ENCODE measurements around the gene RCC2.

RCC2 gene

DNA sequence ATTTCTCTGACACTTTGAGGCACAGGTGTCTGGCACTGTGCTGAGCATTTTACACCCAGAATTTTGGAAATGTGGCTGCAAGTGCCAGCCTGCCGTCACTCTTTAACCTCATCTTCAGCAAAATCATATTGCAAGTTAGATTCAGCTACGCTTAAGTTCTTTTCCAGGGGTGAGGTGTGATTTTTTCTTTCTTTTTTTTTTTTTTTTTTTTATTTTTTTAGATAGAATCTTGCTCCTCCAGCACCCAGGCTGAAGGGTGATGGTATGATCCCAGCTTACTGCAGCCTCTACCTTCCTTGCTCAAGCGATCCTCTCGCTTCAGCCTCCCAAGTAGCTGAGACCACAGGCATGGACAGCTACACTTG lies 2.5 kb upstream of the RCC2 start:
- FAIRE-seq, result no peak

DNA sequence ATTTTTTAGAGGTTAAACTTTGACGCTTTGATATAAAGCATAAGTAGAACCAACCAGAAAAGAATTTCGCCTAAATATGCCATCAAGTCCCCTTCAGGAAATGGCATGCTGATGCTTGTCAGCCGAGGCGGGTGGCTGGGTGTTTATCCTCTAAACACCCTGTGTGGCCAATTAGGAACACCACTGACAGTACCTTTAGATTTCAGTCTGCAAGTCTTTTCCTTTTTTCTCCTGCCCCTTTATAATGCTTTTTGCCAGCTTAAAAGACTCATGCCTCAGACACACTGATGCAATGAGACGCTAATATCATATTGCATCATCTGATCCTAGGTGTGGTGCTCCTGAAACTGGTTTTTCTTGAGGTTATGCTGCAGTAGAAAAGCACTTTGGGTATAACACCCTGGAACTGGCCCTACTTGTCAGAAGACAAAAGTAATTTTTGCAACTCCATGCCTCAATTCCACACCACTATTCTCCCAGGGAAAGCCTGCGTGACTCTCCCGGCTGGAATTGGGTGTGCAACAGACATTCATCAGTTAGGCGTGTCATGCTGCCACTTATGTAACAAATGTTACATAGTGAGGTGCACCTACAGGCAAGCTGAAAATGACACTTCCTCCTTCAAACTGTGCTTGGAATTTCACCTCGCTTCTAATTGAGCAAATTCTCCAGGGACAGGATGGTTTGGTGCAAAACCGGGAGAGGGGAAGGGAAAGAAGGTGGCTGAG lies 2.0 kb upstream of the RCC2 start:
- FAIRE-seq, result no peak

DNA sequence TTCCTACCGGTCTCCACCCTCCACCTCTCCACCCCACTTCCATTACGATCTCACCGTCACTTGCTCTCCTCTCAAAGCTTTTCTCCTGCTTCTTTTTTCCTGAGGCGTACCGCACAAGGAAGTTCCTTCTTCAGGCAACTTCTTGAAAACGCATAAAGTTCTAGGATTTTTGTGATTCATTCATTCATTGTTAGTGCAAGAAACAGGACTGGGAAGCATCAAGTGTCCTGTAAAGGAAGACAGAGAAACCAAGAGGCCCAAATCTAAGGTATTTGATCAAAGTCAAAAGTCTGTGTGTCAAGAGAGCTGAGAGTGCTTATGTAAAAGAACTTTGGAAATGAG lies 1.3 kb upstream of the RCC2 start:
- no peak for FAIRE-seq

DNA sequence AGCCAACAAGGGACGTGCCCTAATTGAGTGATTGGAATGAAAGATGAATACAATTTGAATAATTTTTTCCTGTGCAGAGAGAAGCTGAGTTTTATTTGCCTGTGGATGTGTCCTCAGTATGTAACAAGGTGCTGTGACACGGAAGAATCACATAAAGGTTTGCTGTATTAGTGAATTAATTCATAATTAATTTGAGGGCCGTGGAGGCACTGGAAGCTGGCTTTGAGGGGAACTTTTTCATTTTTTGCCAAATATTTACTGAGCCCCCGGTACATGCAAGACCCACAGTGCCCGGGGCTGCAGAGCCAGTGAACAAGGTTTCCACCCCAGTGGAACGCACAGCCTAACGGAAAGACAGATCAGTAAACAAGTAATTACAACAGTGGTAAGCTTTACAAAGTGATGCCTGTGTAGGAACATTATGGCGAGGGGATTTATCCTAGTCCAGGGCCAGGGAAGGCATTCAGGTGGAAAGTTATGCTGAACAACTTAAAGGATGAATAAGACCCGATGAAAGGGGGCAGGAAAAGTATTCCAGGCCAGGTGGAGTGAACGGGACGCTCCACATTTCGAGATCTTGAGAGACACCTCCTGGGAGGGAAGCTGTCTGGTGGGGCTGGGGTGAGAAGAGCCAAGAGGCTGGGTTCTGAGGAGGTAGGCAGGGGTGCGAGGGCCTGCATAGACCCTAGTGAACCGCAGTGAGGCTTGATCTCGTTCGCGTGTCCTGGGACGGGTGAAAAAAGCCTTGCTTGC lies 773 bp upstream of the RCC2 start:
- no peak for FAIRE-seq

DNA sequence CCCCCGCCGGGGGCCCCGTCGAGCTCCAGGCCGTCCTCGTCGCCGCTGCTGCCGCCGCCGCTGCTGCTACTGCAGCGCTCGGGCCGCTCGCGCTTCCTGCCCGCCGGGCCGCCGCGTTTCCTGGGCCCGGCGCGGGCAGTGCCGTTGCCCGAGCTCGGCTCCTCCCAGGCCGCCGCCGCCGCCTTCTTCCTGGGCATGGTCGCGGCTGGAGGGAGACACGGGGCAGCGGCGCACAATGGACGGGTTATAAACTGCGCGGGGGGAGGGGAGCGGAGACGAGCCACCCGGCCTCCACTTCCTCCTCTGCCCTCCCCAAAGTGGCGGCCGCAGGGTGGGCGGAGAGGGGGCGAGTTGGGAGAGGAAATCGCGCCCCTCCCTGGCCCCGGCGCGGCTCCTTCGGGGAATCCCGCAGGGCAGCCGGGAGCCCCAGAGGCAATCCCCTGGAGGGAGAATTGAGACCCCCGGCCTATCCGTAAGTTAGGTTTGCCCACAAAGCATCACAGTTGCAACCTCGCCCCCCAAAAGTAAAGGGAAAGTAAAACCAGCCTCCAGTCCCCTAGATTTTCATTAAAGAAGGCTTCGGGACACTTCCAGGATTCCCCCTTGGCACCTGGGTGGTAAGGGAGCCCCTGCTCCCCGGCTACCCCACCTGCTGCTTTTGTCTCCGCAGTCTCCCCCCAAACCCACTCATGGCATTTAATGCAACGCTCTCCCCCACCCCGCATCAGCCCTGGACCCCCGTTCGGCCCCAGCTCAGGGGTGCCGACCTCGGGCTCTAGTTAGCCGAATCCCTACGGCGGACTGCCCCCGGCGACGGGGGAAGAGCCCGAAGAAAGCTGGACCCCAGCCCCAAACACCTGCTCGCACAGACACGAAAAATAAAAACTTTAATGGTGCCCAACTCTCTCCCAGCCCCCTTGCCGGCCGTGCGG lies 893 bp downstream of the RCC2 start:
- no peak for FAIRE-seq

DNA sequence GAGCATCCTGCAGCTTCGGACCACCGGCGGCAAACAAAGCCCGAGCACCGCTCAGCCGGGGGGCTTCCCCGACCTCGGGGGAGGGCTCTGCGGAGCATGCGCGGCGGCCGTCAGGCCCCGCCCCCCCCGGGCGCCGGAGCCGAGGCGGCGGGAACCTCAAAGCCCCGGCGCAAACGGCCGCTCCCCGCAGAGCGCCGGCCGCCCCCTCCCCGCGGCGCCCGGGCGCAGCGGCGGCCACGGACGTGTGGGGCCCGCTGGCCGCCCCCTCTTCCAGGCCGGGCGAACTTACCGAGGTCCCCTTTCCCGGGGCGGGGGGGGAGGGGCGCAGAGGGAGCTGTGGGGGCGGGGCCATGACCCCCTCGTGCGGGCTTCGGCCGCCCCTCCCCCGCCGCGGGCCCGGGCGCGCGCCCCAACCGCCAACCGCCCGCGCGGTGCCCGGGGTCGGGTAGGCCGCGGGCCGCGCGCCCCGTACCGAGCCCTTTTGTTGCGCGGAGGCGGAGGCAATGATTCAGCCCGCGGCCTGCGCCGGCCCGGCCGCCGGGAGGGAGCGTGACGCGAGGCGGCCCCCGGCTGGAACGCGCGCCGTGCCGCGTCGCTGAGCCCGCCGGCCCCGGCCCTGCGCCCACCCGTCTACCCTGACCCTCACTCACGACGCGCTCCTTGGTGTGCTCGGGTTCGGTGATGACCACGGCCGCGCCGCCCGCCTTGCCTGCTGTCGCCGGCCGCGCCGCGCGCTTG lies 1.7 kb downstream of the RCC2 start:
- FAIRE-seq, result no peak

DNA sequence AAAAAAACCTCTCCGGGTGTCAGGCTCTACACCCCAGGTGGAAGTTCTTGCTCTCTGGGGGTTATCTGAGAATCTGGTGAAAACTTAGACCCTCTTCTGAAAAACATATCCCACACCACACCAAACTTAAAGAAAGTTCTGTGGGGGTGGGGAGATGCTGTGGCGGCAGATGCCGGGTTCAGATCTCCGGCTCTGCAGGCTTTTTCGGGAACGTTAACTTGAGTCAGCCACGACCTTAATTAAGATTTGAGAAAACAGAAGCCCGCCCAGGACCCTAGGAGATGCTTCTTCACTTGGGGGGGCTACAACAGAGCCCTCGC lies 2.3 kb downstream of the RCC2 start:
- no peak for FAIRE-seq

DNA sequence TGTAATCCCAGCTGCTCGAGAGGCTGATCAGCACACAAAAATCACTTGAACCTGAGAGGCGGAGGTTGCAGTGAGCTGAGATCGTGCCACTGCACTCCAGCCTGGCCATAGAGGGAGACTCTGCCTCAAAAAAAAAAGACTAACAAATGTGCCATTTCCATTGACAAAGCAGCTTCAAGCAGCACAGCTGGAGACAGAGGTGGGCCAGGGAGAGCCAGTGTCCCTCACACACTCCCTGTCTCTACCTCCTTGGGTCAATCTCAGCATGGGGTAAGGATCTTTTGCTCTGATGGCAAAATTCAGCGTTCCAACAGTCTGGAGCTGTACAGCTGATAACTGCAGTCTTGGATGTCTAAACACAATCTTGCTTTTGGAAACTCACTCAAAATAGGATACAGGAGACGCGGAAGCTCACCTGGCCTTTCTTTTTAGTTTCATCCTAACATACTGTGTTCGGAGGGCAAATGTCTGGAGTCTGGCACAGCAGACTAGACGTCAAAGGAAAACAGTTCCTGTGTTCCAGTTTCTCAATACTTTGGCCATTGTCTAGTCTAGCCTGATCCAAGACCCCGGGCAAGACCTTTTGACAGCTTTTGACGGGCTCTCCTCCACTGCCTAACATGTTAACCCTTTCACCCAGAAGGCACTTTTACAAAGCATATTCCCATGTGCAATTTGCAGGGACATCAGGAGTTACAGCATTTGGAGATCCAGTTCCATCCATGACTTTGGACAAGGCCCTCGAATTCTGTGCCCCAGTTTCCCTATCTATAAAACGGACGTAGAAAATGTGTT lies 2.9 kb downstream of the RCC2 start:
- FAIRE-seq, result no peak

DNA sequence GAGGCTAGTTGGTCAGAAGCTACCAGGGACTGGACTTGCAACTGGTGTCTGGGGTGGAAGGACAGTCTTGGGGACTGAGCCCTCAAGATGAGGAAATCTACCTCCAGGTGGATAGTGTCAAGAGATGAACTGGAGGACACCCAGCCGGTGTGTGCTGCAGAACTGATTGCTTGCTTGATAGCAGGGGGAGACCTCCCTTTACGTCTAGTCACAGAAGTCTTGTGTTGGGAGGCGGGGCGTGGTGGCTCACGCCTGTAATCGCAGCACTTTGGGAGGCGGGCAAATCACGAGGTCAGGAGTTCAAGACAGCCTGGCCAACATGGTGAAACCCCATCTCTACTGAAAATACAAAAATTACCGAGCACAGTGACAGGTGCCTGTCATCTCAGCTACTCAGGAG lies 4.9 kb downstream of the RCC2 start:
- FAIRE-seq, result no peak

DNA sequence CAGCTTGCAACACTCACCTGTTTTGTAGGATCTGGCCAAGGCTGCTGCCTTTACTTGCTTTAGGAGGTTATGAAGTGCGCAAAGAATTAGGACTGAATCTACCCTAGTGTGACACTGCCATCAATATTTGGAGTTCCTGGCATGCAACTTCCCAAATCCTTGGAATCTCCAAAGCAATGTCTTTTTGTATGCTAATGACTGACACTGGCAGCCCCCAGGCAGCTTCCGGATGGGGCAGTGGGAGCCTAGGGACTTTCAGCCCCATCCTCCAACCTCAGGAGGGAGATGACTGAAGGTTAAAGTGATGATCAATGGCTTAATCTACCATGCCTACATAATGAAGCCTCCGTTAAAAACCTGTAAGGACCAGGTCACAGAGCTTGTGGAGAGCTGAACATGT lies 5.5 kb downstream of the RCC2 start:
- FAIRE-seq, result no peak

DNA sequence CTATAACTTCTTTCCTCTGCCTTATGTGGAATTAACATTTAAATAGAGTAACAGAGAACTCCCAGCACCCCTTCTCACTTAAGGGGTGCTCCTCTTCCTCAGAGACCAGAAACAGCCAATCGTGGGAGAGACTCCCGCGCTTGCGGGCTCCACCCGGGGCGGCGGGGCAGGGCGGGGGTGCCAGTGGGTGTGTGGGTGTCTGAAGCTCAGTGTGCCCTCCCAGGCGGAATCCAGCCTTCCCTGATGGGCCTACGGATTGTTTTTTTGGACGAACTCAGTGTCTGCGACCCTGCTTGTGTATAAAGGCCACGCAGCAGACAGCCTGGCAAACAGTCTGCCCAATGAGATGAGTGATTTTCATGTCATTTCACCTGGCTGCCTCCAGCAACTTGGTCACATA lies 6.2 kb downstream of the RCC2 start:
- no peak for FAIRE-seq

DNA sequence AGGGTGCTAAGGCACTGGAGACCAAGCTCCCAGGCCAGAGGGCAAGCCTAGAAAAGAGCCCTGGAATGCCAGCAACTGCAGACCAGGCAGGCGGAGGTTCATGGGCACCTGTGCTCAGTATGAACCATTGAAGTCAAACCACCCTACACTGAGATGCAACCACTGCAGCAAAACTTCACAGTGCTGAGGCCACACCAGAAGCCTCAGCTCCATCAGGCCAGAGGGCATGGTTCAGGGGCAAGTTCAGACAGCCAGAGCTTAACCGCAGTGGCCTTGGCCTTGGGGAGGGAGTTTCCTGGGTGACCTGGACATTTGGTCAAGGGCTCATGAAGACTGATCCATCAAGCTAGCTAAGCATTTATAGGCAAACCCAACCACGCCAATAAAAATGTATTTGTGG lies 7.1 kb downstream of the RCC2 start:
- no peak for FAIRE-seq

DNA sequence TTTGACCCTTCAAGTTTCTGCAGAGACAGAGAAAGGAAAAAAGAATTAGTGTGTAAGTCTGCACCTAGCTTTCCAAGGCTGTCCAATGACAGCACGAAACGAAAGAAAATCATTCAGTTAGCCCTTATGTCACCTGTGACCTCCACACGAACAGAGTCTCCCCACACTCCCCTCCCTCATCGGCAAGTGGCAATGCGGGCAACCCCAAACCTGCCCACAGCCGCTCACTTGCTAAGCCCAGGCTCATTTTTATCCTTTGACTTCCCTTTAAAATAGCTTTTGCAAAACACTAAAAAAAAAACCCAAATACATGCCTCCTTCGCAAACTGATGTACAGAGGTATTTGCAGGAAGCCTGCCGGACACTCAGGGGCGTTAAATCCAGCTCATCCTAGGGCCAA lies 10.3 kb downstream of the RCC2 start:
- no peak for FAIRE-seq

DNA sequence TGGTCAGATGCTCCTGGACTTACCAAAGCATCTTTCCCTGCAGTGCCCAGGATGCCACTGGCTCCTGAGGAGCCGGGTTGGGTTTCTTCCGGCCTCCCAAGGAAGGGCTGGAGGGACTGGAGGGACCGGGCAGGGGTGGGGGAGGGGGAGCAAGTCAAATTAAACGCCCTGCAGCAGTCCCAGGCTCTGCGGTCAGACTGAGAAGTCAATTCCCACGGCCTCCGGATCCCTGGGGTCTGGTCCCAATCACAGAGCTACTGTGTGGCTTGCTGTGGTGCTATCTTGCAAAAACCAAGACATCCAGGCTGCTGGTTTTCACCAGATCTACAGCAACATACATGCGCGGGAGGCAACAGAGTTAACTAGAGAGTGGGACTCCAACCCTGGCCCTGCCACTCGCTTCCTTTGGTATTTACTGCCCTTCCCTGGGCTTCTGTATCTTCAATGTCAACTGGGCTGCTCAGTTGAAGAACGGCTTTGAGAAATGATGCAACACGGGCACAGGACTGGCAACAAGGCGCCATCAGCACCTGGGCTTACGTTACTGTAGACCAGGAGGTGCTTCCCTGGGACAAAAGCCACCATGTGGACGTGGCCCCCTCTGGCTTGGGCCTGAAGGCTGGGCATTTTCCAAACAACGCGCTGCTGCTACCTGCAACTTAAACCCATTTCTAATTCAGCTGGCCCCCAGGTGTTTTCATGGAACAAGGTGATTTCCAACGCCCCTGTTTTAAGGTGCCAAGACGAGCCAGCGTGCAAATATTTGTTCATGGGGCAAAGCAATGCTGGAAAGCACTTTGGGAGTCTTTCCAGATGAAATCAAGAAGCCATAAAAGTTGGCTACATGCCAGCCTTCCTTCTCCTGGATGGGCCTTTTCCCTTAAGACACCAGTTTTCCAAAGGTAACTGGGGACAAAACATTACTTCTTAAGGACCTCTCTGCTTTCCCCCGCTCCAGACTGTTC lies 11.5 kb downstream of the RCC2 start:
- no peak for FAIRE-seq

DNA sequence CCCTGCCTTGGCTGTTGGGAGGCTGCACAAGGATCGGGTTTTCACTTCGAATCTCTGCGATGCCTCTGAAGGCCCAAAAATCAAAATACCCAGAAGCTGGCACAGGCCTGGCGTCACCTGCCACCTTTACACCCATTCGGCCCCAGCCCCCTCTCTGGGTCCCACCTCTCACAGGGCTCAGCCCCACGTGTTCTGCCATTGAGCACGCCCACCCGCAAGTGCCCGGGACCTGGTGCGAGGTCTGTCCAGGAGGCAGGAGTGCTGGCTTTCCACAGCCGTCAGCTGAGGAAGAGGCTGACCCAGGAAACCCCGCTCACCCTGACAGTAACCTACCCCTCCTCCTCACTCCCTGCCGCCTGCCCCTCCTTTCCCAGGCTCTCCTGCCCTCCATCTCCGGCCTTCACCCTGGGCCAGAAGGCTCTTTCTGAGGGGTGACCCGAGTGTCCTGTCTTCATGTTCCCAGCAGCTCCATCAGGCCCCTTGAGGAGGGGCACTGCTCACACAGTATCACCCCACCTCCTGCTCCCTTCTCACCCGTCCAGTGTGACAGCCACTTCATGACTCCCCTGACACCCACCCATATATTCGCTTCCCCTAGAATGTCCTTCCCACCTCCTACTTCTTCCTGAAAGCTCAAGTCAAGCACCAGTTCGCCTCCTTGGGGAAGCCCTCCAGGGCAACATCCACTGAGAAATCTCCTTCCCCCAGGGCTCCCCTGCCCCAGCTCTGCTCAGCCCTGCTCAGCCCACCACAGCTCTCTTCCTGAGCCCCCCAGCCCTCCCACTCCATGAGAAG lies 13.5 kb downstream of the RCC2 start:
- no peak for FAIRE-seq

DNA sequence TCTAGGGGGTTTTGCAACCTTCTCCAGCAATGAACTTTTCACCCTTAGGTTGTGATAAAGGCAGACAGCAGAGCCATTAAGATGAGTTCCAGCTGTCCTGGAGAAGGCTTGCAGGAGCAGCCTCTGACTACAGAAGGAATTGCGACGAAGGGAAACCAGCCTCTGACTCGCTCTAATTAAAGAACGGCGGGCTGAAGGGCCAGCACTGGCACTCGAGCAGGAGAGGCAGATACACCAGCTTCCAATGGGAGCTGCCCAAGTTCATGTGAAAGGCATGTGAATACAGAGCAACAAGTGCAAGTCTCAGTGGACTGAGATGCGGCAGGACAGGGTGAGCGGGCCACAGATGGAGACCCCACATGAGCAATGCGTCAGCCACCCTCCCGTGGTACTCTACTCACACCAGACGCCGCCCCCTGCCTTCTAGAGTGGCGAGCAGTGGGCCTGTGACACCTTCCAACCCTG lies 15.7 kb downstream of the RCC2 start:
- FAIRE-seq, result no peak

DNA sequence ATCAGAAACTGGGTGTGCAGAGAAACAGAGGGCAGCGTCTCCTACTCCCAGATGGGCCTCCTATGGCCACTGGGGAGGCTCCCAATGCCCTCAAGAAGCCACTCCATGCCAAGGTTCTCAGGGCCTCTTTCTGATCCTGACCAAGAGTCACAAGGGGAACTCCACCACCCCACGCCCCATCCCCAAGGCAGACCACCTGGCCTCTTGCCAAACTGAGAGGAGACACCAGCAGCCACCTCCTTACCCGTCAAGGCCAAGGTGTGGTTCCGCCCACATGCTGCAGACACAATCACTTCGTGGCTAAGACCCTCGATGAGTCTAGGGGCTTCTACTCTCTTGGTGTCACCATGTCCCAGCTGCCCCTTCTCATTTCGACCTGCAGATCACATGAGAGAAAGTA lies 17.0 kb downstream of the RCC2 start:
- FAIRE-seq, result no peak

DNA sequence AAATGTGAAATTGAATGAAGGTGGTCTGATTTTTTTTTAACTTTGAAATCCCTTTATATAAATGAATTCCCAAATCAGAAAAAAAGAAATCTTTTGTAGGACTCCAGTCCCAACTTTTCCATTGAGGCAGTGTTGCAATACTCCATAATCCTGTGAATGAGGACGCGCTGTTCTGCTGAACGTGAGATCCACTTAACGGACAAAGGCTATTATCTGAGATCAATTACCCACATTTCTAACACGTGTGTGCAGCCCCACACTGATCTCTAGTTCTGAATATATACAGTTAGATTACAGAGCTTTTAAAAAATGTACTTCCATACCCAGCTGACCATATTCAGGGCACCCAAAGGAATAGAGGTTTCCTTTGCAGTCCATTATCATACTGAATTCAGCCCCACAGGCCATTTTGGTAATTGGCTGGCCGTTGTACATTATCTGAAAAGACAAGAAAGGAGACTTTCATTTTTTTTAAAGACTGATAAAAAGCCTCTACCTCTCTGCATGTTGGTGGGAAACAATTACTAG lies 19.0 kb downstream of the RCC2 start:
- no peak for FAIRE-seq

DNA sequence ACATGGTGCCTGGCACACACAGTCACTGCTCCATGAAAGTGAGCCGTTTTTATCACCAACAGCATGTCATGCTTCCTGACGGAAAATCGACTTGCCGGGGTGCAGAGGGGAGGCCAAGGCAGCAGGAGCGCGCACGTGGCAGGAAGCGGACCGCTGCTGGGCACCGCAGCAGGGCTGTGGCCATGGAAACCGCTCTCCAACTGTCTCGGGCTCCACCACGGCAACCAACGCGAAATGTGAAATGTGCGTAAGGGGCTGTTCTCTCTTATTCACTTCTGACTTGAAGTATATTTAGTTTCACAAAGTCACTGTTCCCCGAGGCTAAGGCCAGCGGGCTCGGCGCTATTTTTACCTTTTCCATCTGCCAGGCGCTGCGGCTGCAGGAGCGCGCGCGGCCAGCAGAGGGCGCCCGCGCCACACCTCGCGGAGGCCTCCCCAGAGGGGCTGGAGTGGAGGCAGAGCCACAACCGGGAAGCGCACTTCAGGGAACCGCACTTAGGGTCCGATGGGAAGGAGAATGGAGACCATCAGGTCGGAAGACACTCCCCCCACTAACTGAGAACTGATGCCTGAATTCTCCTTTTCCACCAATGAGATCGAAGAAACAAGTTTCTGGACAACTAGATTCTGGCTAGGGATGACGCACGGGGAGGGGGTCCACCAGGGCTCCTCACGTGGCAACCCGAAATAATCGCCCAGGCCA lies 19.7 kb downstream of the RCC2 start:
- FAIRE-seq, result no peak
